AG08396 (cell line): Measurements from ENCODE around the gene TRAPPC6A.
A peak's percentile ranks its signal among the peaks of the same experiment; 100 is the strongest.
"Not testable (repeated sequence)": the region's sequence is repeated elsewhere in the genome, so short reads cannot be mapped to it uniquely, and the experiment has no call there.

ENCODE experiments used
- DNase-seq: peaks from one replicate; pipeline ENCODE4 v3.0.0; 2012; ENCODE audit warnings: low spot score, mixed read lengths

Gene TRAPPC6A

DNA sequence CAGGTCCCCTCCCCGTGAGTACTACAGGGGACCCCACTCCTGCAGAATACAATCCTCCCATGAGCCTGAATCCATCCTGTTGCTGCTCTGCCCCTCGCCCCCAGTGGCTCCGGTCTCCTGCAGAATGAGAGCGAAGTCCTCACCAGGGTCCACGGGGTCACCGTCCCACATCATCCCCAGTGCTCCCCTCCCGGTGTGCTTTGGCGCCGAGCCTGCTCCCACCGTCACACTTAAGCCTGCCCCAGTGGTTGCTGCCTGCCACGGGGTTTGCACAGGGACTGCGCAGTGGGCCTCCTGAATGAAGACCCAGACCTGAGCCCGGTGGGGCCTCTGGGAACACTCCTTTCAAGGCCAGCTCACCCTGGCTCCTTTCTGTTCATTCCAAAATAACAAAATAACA is 47.8 kb downstream of the TRAPPC6A start:
- no peak for DNase-seq

- no peak for DNase-seq
Observed at GRCh38 chr19:45128806-45129205, 49.2 kb downstream of the TRAPPC6A start.

DNA sequence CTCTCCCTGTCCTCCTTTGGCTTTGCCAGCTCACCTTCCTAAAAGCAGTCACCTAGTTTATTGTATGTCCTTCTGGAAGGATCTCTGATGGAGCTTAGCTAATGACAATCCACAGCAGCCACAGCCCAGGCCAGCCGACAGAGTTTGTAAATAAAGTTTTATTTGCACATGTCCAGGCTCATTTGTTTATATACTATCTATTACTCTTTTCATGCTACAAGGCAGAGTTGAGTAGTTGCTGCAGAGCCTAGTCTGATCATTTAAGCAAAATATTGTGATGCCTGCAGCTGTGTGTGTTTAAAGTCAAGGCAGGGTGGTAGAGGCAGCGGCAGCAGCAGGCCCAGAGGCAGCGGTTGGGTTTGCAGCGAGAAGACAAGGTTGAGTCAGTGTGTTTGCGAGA is 49.9 kb downstream of the TRAPPC6A start:
- no peak for DNase-seq

- DNase-seq = no peak
Observed at GRCh38 chr19:45126654-45127053, 51.4 kb downstream of the TRAPPC6A start.

DNA sequence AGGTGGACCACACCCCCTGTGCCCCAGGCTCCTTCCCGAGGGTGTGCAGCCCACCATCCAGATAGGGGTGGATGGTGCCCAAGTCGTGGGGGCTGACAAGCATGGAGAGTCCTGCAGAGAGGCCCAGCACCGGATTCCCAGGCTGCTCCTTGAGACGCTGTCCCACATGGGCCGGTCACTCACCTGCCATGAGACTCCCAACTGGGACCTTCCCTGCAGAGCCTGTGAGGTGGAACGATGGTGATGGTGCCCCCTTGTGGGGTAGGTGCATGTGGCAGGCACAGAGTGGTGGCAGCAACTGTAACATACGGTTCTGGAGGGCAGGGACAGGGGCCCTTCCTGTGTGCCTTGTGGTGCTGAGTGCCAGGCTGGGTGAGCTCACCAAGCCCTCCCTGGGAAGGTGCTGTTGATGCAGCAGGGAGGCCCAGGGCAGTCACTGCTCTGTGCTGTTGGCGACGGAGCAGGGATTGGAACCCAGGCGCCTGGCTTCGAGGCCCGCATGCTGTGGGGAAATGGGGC is 52.0 kb downstream of the TRAPPC6A start:
- DNase-seq = peak; percentile 69

DNA sequence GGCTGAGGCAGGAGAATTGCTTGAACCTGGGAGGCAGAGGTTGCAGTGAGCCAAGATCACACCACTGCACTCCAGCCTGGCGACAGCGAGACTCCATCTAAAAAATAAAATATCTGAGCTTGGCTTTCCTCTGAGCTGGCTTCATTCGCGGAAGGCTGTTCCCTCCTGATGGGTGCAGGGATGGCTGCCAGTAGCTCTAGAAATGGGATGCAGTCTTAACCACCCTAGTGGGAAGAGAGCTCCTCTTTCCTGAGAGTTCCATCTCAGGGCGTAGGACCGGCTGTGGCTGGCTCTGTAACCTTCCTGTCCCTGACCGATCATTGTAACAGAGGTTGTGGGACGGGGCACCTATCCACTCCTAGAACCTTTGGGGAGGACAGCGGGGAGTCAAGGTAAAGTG is 52.7 kb downstream of the TRAPPC6A start:
- DNase-seq = no peak

DNA sequence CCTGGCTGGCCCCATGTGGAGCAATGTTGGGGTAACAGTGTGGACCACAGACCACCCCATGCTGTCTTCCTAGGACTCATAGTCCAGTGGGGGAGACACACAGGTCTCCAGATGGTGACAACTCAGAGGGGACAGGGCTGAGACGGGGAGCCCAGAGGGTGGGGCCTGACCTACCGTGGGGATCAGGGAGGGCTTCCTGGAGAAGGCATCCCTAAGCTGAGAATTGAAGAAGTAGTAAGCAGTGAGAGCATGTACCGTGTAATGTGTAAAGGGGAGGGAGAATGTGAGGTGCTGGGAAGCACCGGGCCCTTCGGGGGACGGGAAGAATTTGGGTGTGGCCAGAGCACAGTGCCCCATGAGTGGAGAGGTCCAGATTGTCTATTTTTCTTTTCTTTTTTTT is 54.0 kb downstream of the TRAPPC6A start:
- no peak for DNase-seq

GRCh38 chr19:45123440-45123850 is 54.6 kb downstream of the TRAPPC6A start:
- DNase-seq = no peak

GRCh38 chr19:45122832-45123231 is 55.2 kb downstream of the TRAPPC6A start:
- no peak for DNase-seq

DNA sequence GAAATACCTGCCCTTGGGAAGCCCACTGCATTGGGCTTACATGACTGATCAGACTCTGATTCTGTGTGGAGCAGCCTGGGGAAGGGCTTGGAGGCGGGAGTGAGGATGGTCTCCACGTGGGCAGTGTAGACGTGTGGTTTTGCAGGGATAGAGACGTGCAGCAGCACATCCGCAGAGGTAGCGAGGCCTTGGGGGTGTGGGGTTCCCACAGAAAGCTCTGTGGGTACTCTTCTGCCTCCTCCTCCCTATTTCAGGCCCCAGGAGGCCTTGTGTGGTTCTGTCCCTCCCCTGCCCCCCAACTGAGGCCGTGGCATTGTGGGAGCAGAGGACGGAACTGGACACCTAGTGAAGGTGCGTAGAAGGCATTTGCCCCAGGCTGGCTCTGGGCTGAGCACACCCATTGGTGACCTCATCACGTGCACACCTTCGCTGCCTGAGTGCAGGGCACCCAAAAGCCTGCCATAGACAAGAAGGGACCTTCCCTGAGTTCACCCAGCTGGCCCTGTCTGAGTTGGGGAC is 56.2 kb downstream of the TRAPPC6A start:
- no peak for DNase-seq

- DNase-seq = no peak
Observed at GRCh38 chr19:45119582-45119981, 58.5 kb downstream of the TRAPPC6A start.

DNA sequence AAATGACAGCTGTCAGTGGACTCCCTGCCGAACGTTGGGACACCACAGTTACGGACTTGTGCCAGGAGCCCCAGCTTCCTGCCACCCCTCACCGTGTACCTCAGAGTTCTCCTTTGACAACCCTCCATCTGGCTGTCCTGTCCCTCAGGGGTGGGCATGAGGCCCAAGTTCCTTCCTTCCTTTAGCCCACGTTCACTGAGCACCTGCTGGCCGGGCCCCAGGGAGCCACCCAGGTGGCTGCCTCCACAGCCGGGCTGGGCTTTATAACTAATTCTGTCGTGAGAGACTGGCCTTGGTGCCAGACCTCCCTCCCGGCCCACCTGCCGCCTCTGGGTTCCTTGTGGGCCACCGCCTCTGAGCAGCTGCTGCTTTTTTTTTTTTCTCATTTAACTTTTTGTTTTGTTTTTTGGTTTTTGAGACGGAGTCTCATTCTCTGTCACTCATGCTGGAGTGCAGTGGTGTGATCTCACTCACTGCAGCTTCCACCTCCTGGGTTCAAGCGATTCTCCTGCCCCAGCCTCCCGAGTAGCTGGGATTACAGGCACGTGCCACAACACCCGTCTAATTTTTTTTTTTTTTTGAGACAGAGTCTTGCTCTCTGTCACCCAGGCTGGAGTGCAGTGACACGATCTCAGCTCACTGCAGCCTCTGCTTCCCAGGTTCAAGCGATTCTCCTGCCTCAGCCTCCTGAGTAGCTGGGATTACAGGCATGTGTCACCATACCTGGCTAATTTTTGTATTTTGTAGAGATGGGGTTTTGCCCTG is 59.3 kb downstream of the TRAPPC6A start:
- not testable (repeated sequence) for DNase-seq

GRCh38 chr19:45118106-45118505 is 59.9 kb downstream of the TRAPPC6A start:
- no peak for DNase-seq

GRCh38 chr19:45117671-45118070 is 60.4 kb downstream of the TRAPPC6A start:
- no peak for DNase-seq

DNA sequence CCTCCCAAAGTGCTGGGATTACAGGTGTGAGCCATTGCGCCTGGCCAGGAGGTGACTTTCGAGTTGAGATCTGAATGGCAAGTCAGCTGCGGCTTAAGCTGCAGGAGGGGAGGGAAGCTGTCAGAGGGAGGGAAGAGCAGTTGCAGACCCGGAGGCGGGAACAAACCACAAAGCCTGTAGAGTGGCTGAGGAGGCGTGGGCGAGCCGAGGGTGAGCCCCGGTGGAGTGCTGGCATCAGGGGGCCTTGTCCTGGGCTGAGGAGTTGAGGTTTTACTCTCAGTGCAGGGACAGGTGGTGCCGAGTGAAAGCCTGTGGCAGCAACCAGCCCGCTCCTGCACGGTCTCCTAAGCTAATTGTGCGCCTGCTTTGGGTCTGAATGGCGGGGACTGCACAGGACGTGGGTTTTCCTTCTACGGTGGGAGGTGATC is 60.9 kb downstream of the TRAPPC6A start:
- DNase-seq = no peak

- no peak for DNase-seq
Observed at GRCh38 chr19:45115809-45116615, 62.0 kb downstream of the TRAPPC6A start.

- DNase-seq = no peak
Observed at GRCh38 chr19:45114116-45114515, 63.9 kb downstream of the TRAPPC6A start.

DNA sequence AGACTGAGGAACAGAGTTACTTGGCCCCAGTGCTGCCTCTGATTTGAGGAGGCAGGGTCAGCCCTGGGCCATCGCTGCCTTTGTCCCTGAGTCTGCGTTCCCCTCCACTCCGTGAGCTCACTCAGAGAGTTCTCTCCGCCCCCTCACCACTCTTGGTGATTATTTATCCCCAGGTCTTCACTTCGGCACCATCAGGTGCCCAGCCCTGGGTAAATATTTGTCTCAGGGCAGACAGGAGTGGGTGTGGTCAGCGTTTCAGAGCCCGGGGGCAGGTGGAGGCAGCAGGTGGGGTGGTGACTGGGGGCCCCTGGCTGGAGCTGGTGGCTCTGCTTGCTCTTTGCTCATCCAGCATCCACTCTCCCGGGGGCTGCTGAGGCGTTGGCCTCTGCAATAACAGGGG is 64.4 kb downstream of the TRAPPC6A start:
- DNase-seq = no peak
